Measurements from ENCODE around the gene GCH1.

GCH1 gene

GRCh38 chr14:54818201-54819133, 84.2 kb downstream of the GCH1 start:
- WGBS: 84% methylated on average over 14 of the region's 14 CpGs
- Histone ChIP-seq H3K9ac (ENCODE audit: low read depth, low read length) (no peak overlapping the region), H3K9me3 (ENCODE audit: insufficient read depth, low read depth, low read length) (no peaks in the 10 kb centered on the region), H3K27me3 (ENCODE audit: insufficient read depth, low read length) (no peaks in the 10 kb centered on the region), H3K36me3 (ENCODE audit: insufficient read depth, low read length) (no peaks in the 10 kb centered on the region), H3K4me1 (ENCODE audit: insufficient read depth, low read length) (no peaks in the 10 kb centered on the region; the same call in 1 of the 2 replicates), H3K4me3 (ENCODE audit: low read length) (no peak overlapping the region), H3K27ac (ENCODE audit: low read depth, low read length) (no peak overlapping the region)

DNA sequence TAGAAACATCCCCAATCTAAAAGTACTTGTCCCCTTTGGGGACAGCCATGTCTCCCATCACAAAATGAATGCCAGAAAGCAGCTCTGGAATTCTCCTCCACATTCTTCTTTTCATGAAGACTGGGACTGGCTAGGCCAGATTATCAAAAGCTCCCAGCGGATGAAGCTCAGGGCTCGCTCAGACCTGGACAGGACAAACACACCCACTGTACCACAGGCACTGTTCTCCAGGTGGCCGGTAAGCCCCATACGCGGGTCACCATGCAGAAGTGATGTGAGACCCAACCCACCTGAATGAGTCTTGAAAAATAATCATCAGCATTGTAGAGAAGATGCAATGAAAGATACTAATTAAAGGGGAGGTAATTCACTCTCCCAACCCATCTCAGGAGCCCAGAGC, 85.1 kb downstream of the GCH1 start:
- Histone ChIP-seq H3K9ac (ENCODE audit: low read depth, low read length) (no peak overlapping the region), H3K27me3 (ENCODE audit: insufficient read depth, low read length) (no peaks in the 10 kb centered on the region), H3K27ac (ENCODE audit: low read depth, low read length) (no peak overlapping the region), H3K36me3 (ENCODE audit: insufficient read depth, low read length) (no peaks in the 10 kb centered on the region), H3K4me3 (ENCODE audit: low read length) (no peak overlapping the region), H3K4me1 (ENCODE audit: insufficient read depth, low read length) (no peaks in the 10 kb centered on the region; the same call in 1 of the 2 replicates), H3K9me3 (ENCODE audit: insufficient read depth, low read depth, low read length) (no peaks in the 10 kb centered on the region)
- 95% methylated on average over 5 of the region's 5 CpGs for WGBS

GRCh38 chr14:54816450-54816849, 86.2 kb downstream of the GCH1 start:
- 96% methylated on average over 1 of the region's 1 CpG for WGBS
- Histone ChIP-seq H3K9me3 (ENCODE audit: insufficient read depth, low read depth, low read length) (no peaks in the 10 kb centered on the region), H3K27ac (ENCODE audit: low read depth, low read length) (no peak overlapping the region), H3K9ac (ENCODE audit: low read depth, low read length) (no peak overlapping the region), H3K36me3 (ENCODE audit: insufficient read depth, low read length) (no peaks in the 10 kb centered on the region), H3K4me1 (ENCODE audit: insufficient read depth, low read length) (no peaks in the 10 kb centered on the region; the same call in 1 of the 2 replicates), H3K4me3 (ENCODE audit: low read length) (no peak overlapping the region), H3K27me3 (ENCODE audit: insufficient read depth, low read length) (no peaks in the 10 kb centered on the region)

GRCh38 chr14:54815515-54815914, 87.1 kb downstream of the GCH1 start:
- Histone ChIP-seq H3K27ac (ENCODE audit: low read depth, low read length) (no peak overlapping the region), H3K4me1 (ENCODE audit: insufficient read depth, low read length) (no peaks in the 10 kb centered on the region; the same call in 1 of the 2 replicates), H3K4me3 (ENCODE audit: low read length) (no peak overlapping the region), H3K36me3 (ENCODE audit: insufficient read depth, low read length) (no peaks in the 10 kb centered on the region), H3K27me3 (ENCODE audit: insufficient read depth, low read length) (no peaks in the 10 kb centered on the region), H3K9ac (ENCODE audit: low read depth, low read length) (no peak overlapping the region), H3K9me3 (ENCODE audit: insufficient read depth, low read depth, low read length) (no peaks in the 10 kb centered on the region)
- 96% methylated on average over 6 of the region's 6 CpGs for WGBS

- no peaks in the 10 kb centered on the region; the same call in 1 of the 2 replicates for H3K4me1 ChIP-seq (ENCODE audit: insufficient read depth, low read length)
- no peaks in the 10 kb centered on the region for H3K9me3 ChIP-seq (ENCODE audit: insufficient read depth, low read depth, low read length)
- H3K9ac ChIP-seq (ENCODE audit: low read depth, low read length): no peak overlapping the region
- no peak overlapping the region for H3K27ac ChIP-seq (ENCODE audit: low read depth, low read length)
- WGBS: 93% methylated on average over 12 of the region's 12 CpGs
- H3K36me3 ChIP-seq (ENCODE audit: insufficient read depth, low read length): no peaks in the 10 kb centered on the region
- H3K27me3 ChIP-seq (ENCODE audit: insufficient read depth, low read length): no peaks in the 10 kb centered on the region
- H3K4me3 ChIP-seq (ENCODE audit: low read length): no peak overlapping the region
These were observed 87.6 kb downstream of the GCH1 start for GRCh38 chr14:54815016-54815415.

- Histone ChIP-seq H3K9ac (ENCODE audit: low read depth, low read length) (no peak overlapping the region), H3K27me3 (ENCODE audit: insufficient read depth, low read length) (no peaks in the 10 kb centered on the region), H3K9me3 (ENCODE audit: insufficient read depth, low read depth, low read length) (no peaks in the 10 kb centered on the region), H3K4me3 (ENCODE audit: low read length) (no peak overlapping the region), H3K27ac (ENCODE audit: low read depth, low read length) (no peak overlapping the region), H3K4me1 (ENCODE audit: insufficient read depth, low read length) (no peaks in the 10 kb centered on the region; the same call in 1 of the 2 replicates), H3K36me3 (ENCODE audit: insufficient read depth, low read length) (no peaks in the 10 kb centered on the region)
- WGBS: 88% methylated on average over 5 of the region's 5 CpGs
These were observed 88.5 kb downstream of the GCH1 start for GRCh38 chr14:54814076-54814475.

DNA sequence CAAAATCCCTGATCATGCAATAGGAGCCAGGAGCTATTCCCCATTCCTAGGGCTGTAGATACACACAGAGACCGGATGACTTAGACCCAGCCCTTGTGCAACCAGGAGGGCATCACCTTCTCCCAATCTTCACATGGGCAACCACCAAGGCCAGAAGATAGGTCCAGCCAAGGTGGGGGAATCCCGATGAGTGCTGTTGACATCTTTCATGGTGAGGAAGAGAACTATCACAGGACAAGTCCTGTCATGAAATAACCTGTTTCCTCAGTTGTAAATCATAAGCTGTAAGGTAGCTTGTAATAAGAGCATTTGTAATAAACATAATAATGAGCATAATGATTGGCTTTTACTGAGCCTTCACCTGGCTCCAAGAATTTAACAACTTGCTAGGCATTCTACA, 89.5 kb downstream of the GCH1 start:
- Histone ChIP-seq H3K27ac (ENCODE audit: low read depth, low read length) (no peak overlapping the region), H3K4me3 (ENCODE audit: low read length) (no peak overlapping the region), H3K4me1 (ENCODE audit: insufficient read depth, low read length) (no peaks in the 10 kb centered on the region), H3K36me3 (ENCODE audit: insufficient read depth, low read length) (no peaks in the 10 kb centered on the region), H3K27me3 (ENCODE audit: insufficient read depth, low read length) (no peaks in the 10 kb centered on the region), H3K9me3 (ENCODE audit: insufficient read depth, low read depth, low read length) (no peaks in the 10 kb centered on the region), H3K9ac (ENCODE audit: low read depth, low read length) (no peak overlapping the region)
- 98% methylated on average over 2 of the region's 2 CpGs for WGBS

DNA sequence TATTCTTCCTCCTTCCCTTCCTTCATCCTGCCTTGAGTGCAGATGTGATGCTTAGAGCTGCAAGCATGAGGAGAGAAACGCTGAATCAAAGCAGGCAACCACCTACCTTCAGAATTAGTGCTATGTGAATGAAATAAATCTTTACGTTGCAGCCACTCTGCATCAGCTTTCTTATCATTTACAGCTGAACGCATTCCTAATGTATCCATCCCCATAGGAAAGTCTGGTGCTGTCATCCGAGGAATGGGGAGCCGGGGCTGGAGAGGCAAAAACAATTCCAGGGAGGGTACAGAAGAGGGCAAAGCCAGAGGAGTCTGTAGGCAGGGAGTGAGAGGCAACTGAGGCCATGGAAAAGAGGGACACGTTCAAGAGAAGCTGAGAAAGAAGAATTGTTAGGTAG, 90.0 kb downstream of the GCH1 start:
- Histone ChIP-seq H3K4me1 (ENCODE audit: insufficient read depth, low read length) (no peaks in the 10 kb centered on the region), H3K4me3 (ENCODE audit: low read length) (no peak overlapping the region), H3K36me3 (ENCODE audit: insufficient read depth, low read length) (no peaks in the 10 kb centered on the region), H3K9me3 (ENCODE audit: insufficient read depth, low read depth, low read length) (no peaks in the 10 kb centered on the region), H3K9ac (ENCODE audit: low read depth, low read length) (no peak overlapping the region), H3K27me3 (ENCODE audit: insufficient read depth, low read length) (no peaks in the 10 kb centered on the region), H3K27ac (ENCODE audit: low read depth, low read length) (no peak overlapping the region)
- 87% methylated on average over 5 of the region's 6 CpGs for WGBS

DNA sequence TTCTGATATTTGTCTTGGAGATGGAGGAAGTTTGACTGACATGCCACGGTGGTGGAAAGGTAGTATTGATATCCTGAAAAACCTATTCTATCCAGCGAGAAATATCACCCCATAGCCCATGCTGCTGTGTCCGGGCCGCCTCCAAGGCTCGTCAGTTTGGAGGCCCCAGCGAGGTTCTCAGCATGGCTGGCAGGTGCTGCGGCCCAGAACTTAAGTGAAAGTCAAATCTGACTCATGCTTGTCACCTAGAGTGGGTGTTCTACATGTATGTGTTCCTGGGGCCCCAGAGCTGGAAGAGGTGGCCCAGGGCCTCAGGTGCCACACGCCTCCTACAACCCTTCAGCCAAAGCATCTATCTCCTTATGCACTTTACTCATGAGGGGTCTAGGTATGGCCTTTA, 92.9 kb downstream of the GCH1 start:
- Histone ChIP-seq H3K9me3 (ENCODE audit: insufficient read depth, low read depth, low read length) (no peaks in the 10 kb centered on the region), H3K4me1 (ENCODE audit: insufficient read depth, low read length) (peaks cover 9% of the 10 kb centered on the region), H3K4me3 (ENCODE audit: low read length) (no peak overlapping the region), H3K27me3 (ENCODE audit: insufficient read depth, low read length) (no peaks in the 10 kb centered on the region), H3K27ac (ENCODE audit: low read depth, low read length) (no peak overlapping the region), H3K9ac (ENCODE audit: low read depth, low read length) (no peak overlapping the region), H3K36me3 (ENCODE audit: insufficient read depth, low read length) (no peaks in the 10 kb centered on the region)
- 92% methylated on average over 7 of the region's 8 CpGs for WGBS

DNA sequence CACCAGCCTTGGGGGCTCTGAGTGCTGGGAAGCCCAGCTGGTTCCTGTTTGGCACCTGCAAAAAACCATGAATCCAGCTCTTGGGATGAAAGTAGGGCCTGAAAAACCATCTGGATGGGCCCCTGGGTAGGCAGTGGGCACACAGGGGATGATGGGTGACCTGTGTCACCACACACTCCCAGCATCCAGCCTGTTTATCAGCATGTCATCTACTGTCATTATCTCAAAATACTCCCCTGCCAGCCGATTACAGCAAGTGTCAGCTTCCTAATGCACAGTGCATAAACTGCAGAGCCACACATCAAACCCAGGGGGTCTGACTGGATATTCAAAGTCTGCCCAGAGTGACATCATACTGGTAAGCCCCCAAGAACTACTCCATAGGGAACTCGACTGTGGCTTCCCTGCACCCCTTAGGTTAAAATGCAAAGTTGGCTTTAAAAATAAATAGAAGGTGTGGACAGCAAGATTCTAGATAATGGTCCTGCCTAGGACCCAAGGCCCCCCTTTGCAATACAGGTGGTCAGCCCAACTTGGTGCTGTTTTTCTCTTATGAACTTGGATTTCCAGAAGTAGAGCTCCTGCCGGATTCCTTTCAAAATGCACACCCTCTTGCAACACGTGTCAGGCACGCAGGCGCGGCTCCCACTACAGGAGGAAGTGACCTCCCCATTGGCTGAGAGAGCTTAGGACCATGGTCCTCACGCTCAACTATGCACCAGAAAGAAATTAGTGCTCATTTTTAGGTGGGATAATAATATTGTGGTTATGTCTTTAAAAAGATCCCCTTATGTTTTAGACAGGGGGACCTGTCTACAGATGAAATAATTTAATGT, 94.1 kb downstream of the GCH1 start:
- Histone ChIP-seq H3K27me3 (ENCODE audit: insufficient read depth, low read length) (peaks cover 4% of the 10 kb centered on the region; the same call in 1 of the 2 replicates), H3K9ac (ENCODE audit: low read depth, low read length) (no peak overlapping the region), H3K4me1 (ENCODE audit: insufficient read depth, low read length) (peaks cover 12% of the 10 kb centered on the region), H3K27ac (ENCODE audit: low read depth, low read length) (no peak overlapping the region), H3K36me3 (ENCODE audit: insufficient read depth, low read length) (no peaks in the 10 kb centered on the region), H3K4me3 (ENCODE audit: low read length) (no peak overlapping the region), H3K9me3 (ENCODE audit: insufficient read depth, low read depth, low read length) (no peaks in the 10 kb centered on the region)
- WGBS: 88% methylated on average over 8 of the region's 8 CpGs

DNA sequence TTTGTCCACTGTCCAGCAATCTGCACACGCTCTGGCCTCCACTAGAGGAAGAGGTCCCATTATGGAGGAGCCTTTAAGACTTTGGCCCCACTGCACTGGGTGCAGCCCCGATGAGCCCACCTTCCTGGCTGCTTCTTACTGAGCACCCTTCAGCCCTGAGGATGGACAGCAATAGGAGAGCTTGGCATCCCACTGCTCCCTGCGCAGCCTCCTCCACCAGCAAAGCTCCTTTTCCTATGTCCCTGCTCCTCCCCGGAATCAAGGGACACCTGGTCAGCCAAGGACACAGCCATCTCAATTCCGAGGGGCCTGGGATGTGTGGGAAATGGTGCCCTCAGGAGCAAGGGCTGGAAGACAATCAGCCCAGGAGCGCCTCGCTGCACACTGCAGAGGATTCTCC, 94.7 kb downstream of the GCH1 start:
- Histone ChIP-seq H3K4me3 (ENCODE audit: low read length) (no peak overlapping the region), H3K36me3 (ENCODE audit: insufficient read depth, low read length) (no peaks in the 10 kb centered on the region), H3K9ac (ENCODE audit: low read depth, low read length) (no peak overlapping the region), H3K27ac (ENCODE audit: low read depth, low read length) (no peak overlapping the region), H3K27me3 (ENCODE audit: insufficient read depth, low read length) (peaks cover 4% of the 10 kb centered on the region; the same call in 1 of the 2 replicates), H3K4me1 (ENCODE audit: insufficient read depth, low read length) (peaks cover 12% of the 10 kb centered on the region), H3K9me3 (ENCODE audit: insufficient read depth, low read depth, low read length) (no peaks in the 10 kb centered on the region)
- WGBS: 93% methylated on average over 7 of the region's 7 CpGs
